IPS DF 6.9 (cell line): ENCODE data around the gene GALNT18.

Source experiments
- DNase-seq: peaks from one replicate; pipeline ENCODE4 v3.0.0-alpha.2; 2013; ENCODE audit warnings: low read depth, low spot score
- H3K27ac ChIP-seq: one replicate; pipeline ENCODE4 v1.5.1; 2013; ENCODE audit warnings: low read length, control low read depth
- H3K27me3 ChIP-seq: 2 replicates; pipeline ENCODE4 v1.6.1; 2013; ENCODE audit warnings: mild to moderate bottlenecking, low read length; ENCODE audit not compliant: control insufficient read depth, insufficient read depth
- H3K36me3 ChIP-seq: 2 replicates; pipeline ENCODE4 v1.6.1; 2013; ENCODE audit warnings: low read length; ENCODE audit not compliant: control insufficient read depth, insufficient read depth
- H3K4me1 ChIP-seq: 2 replicates; pipeline ENCODE4 v1.6.1; 2013; ENCODE audit warnings: low read length; ENCODE audit not compliant: control insufficient read depth, insufficient read depth
- H3K4me3 ChIP-seq: 2 replicates; pipeline ENCODE4 v1.5.1; 2013; ENCODE audit warnings: mild to moderate bottlenecking, low read length
- H3K9me3 ChIP-seq: 2 replicates; pipeline ENCODE4 v1.6.1; 2013; ENCODE audit warnings: low read length, inconsistent platforms; ENCODE audit not compliant: control insufficient read depth, insufficient read depth
- WGBS: extraction: QIAGEN DNeasy Blood & Tissue Kit; methylation state at CpG from one replicate; pipeline ENCODE4 v1.1.7; 2013; ENCODE audit warnings: mixed read lengths, missing lambda C conversion rate; ENCODE audit not compliant: insufficient read length, insufficient coverage; 5-methylcytosine and 5-hydroxymethylcytosine counted together

Gene GALNT18

GRCh38 chr11:11430431-11430830 lies 191.4 kb downstream of the GALNT18 start:
- H3K27me3 ChIP-seq, result no peaks in the 10 kb centered on the region
- H3K9me3 ChIP-seq, result no peaks in the 10 kb centered on the region
- H3K4me3 ChIP-seq, result no peak overlapping the region
- DNase-seq, result no peak
- H3K27ac ChIP-seq, result no peak overlapping the region
- H3K36me3 ChIP-seq, result no peaks in the 10 kb centered on the region
- no CpG with 5 or more reads among the region's 4 CpGs for WGBS
- no peaks in the 10 kb centered on the region for H3K4me1 ChIP-seq

- Histone ChIP-seq H3K27ac (no peak overlapping the region), H3K4me1 (no peaks in the 10 kb centered on the region), H3K9me3 (no peaks in the 10 kb centered on the region), H3K4me3 (no peak overlapping the region), H3K36me3 (no peaks in the 10 kb centered on the region), H3K27me3 (no peaks in the 10 kb centered on the region)
- DNase-seq, result no peak
- no CpG with 5 or more reads among the region's 4 CpGs for WGBS
Measured at GRCh38 chr11:11428714-11429113, 193.1 kb downstream of the GALNT18 start.

- H3K4me3 ChIP-seq, result no peak overlapping the region
- no peak overlapping the region for H3K27ac ChIP-seq
- H3K4me1 ChIP-seq, result no peaks in the 10 kb centered on the region
- H3K27me3 ChIP-seq, result no peaks in the 10 kb centered on the region
- no peaks in the 10 kb centered on the region for H3K9me3 ChIP-seq
- no CpG with 5 or more reads among the region's 5 CpGs for WGBS
- no peaks in the 10 kb centered on the region for H3K36me3 ChIP-seq
- DNase-seq, result no peak
Measured at GRCh38 chr11:11427542-11427941, 194.3 kb downstream of the GALNT18 start.

GRCh38 chr11:11427140-11427539 lies 194.7 kb downstream of the GALNT18 start:
- no peaks in the 10 kb centered on the region for H3K4me1 ChIP-seq
- no peak overlapping the region for H3K4me3 ChIP-seq
- no peak overlapping the region for H3K27ac ChIP-seq
- no peaks in the 10 kb centered on the region for H3K9me3 ChIP-seq
- no peaks in the 10 kb centered on the region for H3K36me3 ChIP-seq
- DNase-seq, result no peak
- no peaks in the 10 kb centered on the region for H3K27me3 ChIP-seq
- WGBS, result no CpG with 5 or more reads among the region's 9 CpGs

GRCh38 chr11:11426226-11426952 lies 195.4 kb downstream of the GALNT18 start:
- no peak for DNase-seq
- H3K36me3 ChIP-seq, result no peaks in the 10 kb centered on the region
- no peak overlapping the region for H3K4me3 ChIP-seq
- no peak overlapping the region for H3K27ac ChIP-seq
- no peaks in the 10 kb centered on the region for H3K9me3 ChIP-seq
- no peaks in the 10 kb centered on the region for H3K4me1 ChIP-seq
- no CpG with 5 or more reads among the region's 4 CpGs for WGBS
- H3K27me3 ChIP-seq, result no peaks in the 10 kb centered on the region

- H3K4me3 ChIP-seq, result no peak overlapping the region
Measured at GRCh38 chr11:11425806-11426205, 196.0 kb downstream of the GALNT18 start.

GRCh38 chr11:11424688-11425087 lies 197.1 kb downstream of the GALNT18 start:
- Histone ChIP-seq H3K27ac (no peak overlapping the region), H3K36me3 (no peaks in the 10 kb centered on the region), H3K4me3 (no peak overlapping the region), H3K9me3 (no peaks in the 10 kb centered on the region), H3K27me3 (no peaks in the 10 kb centered on the region), H3K4me1 (no peaks in the 10 kb centered on the region)
- no peak for DNase-seq
- WGBS, result no CpG with 5 or more reads among the region's 7 CpGs

More at GRCh38 chr11:11425806-11426205, 196.0 kb downstream of the GALNT18 start:
- H3K4me1 ChIP-seq, result no peaks in the 10 kb centered on the region
- WGBS, result no CpG with 5 or more reads among the region's 5 CpGs
- DNase-seq, result no peak
- H3K27me3 ChIP-seq, result no peaks in the 10 kb centered on the region
- no peak overlapping the region for H3K27ac ChIP-seq
- no peaks in the 10 kb centered on the region for H3K9me3 ChIP-seq
- H3K36me3 ChIP-seq, result no peaks in the 10 kb centered on the region

- WGBS, result no CpG with 5 or more reads among the region's 5 CpGs
- Histone ChIP-seq H3K9me3 (no peaks in the 10 kb centered on the region), H3K27ac (no peak overlapping the region), H3K27me3 (no peaks in the 10 kb centered on the region), H3K36me3 (no peaks in the 10 kb centered on the region), H3K4me3 (no peak overlapping the region), H3K4me1 (no peaks in the 10 kb centered on the region)
- DNase-seq, result no peak
Measured at GRCh38 chr11:11422411-11423128, 199.2 kb downstream of the GALNT18 start.

- no peaks in the 10 kb centered on the region for H3K9me3 ChIP-seq
- no peak overlapping the region for H3K27ac ChIP-seq
- no peaks in the 10 kb centered on the region for H3K27me3 ChIP-seq
- H3K4me3 ChIP-seq, result no peak overlapping the region
- no peaks in the 10 kb centered on the region for H3K4me1 ChIP-seq
- no peaks in the 10 kb centered on the region for H3K36me3 ChIP-seq
- no CpG with 5 or more reads among the region's 2 CpGs for WGBS
- DNase-seq, result no peak
Measured at GRCh38 chr11:11421509-11421908, 200.3 kb downstream of the GALNT18 start.

GRCh38 chr11:11420899-11421285 lies 200.9 kb downstream of the GALNT18 start:
- Histone ChIP-seq H3K27me3 (no peaks in the 10 kb centered on the region), H3K4me3 (no peak overlapping the region), H3K9me3 (no peaks in the 10 kb centered on the region), H3K4me1 (no peaks in the 10 kb centered on the region), H3K36me3 (no peaks in the 10 kb centered on the region), H3K27ac (no peak overlapping the region)
- no CpG with 5 or more reads among the region's 5 CpGs for WGBS
- no peak for DNase-seq
